Lower lobe of right lung (tissue), 2 donors: ENCODE measurements around the gene CLNK. TPM values are rescaled to one million over a fixed set of nuclear protein-coding genes. Genes with fewer than 3 reads are reported as not detected.

ENCODE experiments used
- ATAC-seq, 2 donors: fragments of 200-7000 bp; cut with Tn5 transposase; one replicate each; pipeline ENCODE4 v1.9.1; 2020 to 2022; ENCODE audit warnings: mild to moderate bottlenecking in 2 of 2, moderate library complexity in 2 of 2
- DNase-seq: peaks from one replicate; pipeline ENCODE4 v3.0.0-alpha.2; 2020
- H3K27ac ChIP-seq: fragments of 200-600 bp; one replicate; pipeline ENCODE4 v1.8.0; 2022
- H3K27me3 ChIP-seq: fragments of 200-600 bp; one replicate; pipeline ENCODE4 v1.8.0; 2022; ENCODE audit warnings: low read depth
- H3K36me3 ChIP-seq: fragments of 200-600 bp; one replicate; pipeline ENCODE4 v1.8.0; 2022; ENCODE audit warnings: mild to moderate bottlenecking
- H3K4me1 ChIP-seq: fragments of 200-600 bp; one replicate; pipeline ENCODE4 v1.8.0; 2022
- H3K4me3 ChIP-seq: fragments of 200-600 bp; one replicate; pipeline ENCODE4 v1.8.0; 2022; ENCODE audit warnings: mild to moderate bottlenecking
- H3K9me3 ChIP-seq: fragments of 200-600 bp; one replicate; pipeline ENCODE4 v1.8.0; 2022
- intact Hi-C: fragments of 100-400 bp; cut with DNase I; formaldehyde crosslinking; loops from one replicate; pipeline ENCODE4 v1.11.0; 2022
- total RNA-seq: library from RNA; stranded (reverse); fragmentation: NEBNext Ultra II Directional; extraction: Animal tissue kit (Norgen Biotek cat#: 25700); gene quantifications from one replicate; pipeline ENCODE4 v1.2.1, GENCODE V29; 2021
- TF ChIP-seq, protein P1 (sequence below): fragments of 200-600 bp; IDR thresholded peaks from one replicate; pipeline ENCODE4 v1.8.0; 2022; ENCODE audit warnings: antibody characterized with exemption, mild to moderate bottlenecking
- donor health status: DM: no; HTN: yes; CAD: no; lungs with severe emphysema.

Gene CLNK
- total RNA-seq, 1 donor from 2014 or later: 0.09 TPM

DNA sequence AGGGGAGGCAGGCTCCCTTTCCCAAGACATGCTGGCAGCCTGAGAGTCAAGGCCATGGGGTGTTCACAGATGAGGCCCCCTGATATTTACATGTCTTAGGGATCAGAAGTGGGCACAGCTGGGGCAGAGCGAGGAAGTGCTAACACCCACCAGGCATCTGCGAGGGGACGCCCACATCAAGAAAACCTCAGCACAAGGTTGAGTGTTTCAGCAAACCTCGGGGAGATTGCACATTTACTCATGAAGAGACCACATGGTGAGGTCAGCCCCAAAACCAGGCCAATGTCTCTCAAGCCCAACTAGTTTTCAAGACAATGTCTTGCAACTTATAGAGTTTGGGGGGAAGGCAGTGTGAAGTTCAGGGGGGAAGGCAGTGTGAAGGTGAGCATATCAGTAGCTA lies 55.2 kb downstream of the CLNK start:
- no peaks in the 10 kb centered on the region for H3K36me3 ChIP-seq
- H3K27ac ChIP-seq: no peak overlapping the region
- intact Hi-C loops: no loop called here
- no peaks in the 10 kb centered on the region for H3K9me3 ChIP-seq
- no peak overlapping the region for H3K4me3 ChIP-seq
- H3K27me3 ChIP-seq: no peaks in the 10 kb centered on the region
- TF ChIP-seq, protein P1, sequence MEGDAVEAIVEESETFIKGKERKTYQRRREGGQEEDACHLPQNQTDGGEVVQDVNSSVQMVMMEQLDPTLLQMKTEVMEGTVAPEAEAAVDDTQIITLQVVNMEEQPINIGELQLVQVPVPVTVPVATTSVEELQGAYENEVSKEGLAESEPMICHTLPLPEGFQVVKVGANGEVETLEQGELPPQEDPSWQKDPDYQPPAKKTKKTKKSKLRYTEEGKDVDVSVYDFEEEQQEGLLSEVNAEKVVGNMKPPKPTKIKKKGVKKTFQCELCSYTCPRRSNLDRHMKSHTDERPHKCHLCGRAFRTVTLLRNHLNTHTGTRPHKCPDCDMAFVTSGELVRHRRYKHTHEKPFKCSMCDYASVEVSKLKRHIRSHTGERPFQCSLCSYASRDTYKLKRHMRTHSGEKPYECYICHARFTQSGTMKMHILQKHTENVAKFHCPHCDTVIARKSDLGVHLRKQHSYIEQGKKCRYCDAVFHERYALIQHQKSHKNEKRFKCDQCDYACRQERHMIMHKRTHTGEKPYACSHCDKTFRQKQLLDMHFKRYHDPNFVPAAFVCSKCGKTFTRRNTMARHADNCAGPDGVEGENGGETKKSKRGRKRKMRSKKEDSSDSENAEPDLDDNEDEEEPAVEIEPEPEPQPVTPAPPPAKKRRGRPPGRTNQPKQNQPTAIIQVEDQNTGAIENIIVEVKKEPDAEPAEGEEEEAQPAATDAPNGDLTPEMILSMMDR: no peak
- ATAC-seq (no peak), DNase-seq (no peak)
- no peaks in the 10 kb centered on the region for H3K4me1 ChIP-seq

DNA sequence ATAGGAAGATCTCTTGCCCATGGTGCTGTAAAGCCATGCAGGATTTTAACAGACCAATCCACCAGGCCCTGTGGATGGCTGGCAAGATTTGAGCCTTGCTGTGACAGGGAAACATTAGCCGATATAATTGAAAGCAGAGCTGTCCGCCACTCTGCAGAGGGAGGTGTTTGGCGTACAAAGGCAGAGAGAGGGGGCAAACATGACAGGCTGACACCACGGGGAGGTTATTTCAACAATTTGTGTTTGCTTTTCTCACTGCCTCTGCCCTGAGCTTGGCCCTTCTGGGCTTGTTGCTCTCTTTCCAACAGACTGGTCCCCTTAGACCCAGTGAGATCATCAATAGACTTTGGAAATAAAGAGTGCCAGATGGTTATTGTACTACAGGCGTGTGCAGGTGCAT lies 59.4 kb downstream of the CLNK start:
- no peaks in the 10 kb centered on the region for H3K27me3 ChIP-seq
- intact Hi-C loops: no loop called here
- H3K9me3 ChIP-seq: no peaks in the 10 kb centered on the region
- no peaks in the 10 kb centered on the region for H3K4me1 ChIP-seq
- ATAC-seq (no peak), DNase-seq (no peak)
- TF ChIP-seq, protein P1: no peak
- no peak overlapping the region for H3K27ac ChIP-seq
- H3K36me3 ChIP-seq: no peaks in the 10 kb centered on the region
- no peak overlapping the region for H3K4me3 ChIP-seq

DNA sequence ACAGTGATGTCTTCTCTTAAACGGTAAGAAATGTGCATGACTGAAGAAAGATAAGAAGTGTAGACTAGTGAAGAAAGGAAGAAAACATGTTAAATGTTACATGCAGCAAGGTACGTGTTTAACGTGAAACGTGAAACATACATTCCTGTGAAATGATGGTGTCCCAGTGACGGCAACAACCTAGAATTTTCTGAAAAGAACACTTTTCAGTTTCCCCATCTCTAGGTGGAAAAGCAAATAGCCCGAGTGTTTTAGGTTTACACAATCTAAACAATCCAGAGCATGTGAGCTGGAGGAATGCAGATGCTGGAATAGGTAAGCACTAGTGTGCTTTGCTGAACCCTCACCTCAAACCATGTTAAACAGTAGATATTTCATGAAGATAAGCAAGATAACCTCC lies 60.7 kb downstream of the CLNK start:
- Histone ChIP-seq H3K9me3 (no peaks in the 10 kb centered on the region), H3K4me3 (no peak overlapping the region), H3K4me1 (no peaks in the 10 kb centered on the region), H3K27ac (no peak overlapping the region), H3K36me3 (no peaks in the 10 kb centered on the region), H3K27me3 (no peaks in the 10 kb centered on the region)
- intact Hi-C loops: no loop called here
- TF ChIP-seq, protein P1: no peak
- peak; percentile 49 to 79 for ATAC-seq
- DNase-seq: no peak

DNA sequence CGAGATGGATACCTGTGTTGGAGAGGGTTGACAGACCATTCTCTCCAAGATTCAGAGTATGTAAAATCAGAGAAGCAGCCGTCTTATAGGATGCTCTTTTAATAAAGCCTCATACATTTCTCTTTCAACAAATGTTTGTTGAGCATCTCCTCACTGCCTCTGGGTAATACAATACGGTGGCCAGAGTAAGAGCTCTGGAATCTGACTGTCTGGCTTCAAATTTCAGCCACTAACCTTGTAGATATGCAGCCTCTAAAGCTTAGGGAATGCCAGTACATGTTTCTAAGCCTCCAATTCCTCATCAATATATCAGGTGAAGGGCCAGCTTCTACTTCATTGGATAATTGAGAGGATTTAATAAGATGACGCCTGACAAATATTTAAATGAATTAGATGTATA lies 61.3 kb downstream of the CLNK start:
- Histone ChIP-seq H3K27me3 (no peaks in the 10 kb centered on the region), H3K9me3 (no peaks in the 10 kb centered on the region), H3K4me3 (no peak overlapping the region), H3K36me3 (no peaks in the 10 kb centered on the region), H3K27ac (no peak overlapping the region), H3K4me1 (no peaks in the 10 kb centered on the region)
- intact Hi-C loops: no loop called here
- TF ChIP-seq, protein P1: no peak
- no peak for ATAC-seq
- no peak for DNase-seq

DNA sequence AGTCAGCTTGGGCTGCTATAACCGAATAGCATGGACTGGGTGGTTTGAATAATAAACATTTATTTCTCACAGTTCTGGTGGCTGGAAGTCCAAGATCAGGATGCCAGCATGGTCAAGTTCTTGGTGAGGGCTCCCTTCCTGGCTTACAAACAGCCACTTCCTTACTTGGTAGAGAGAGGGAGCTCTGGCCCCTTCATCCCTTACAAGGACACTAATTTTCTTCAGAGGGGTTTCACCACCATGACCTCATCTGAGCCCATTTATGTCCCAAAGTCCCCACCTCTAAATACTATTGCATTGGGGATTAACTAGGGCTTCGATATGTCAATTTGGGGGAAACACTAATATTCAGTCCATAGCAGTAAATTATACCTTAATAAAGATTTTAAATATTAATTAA lies 61.8 kb downstream of the CLNK start:
- Histone ChIP-seq H3K27ac (no peak overlapping the region), H3K4me3 (no peak overlapping the region), H3K27me3 (no peaks in the 10 kb centered on the region), H3K9me3 (no peaks in the 10 kb centered on the region), H3K4me1 (no peaks in the 10 kb centered on the region), H3K36me3 (no peaks in the 10 kb centered on the region)
- intact Hi-C loops: no loop called here
- DNase-seq: no peak
- TF ChIP-seq, protein P1: peak; percentile 19
- no peak for ATAC-seq

DNA sequence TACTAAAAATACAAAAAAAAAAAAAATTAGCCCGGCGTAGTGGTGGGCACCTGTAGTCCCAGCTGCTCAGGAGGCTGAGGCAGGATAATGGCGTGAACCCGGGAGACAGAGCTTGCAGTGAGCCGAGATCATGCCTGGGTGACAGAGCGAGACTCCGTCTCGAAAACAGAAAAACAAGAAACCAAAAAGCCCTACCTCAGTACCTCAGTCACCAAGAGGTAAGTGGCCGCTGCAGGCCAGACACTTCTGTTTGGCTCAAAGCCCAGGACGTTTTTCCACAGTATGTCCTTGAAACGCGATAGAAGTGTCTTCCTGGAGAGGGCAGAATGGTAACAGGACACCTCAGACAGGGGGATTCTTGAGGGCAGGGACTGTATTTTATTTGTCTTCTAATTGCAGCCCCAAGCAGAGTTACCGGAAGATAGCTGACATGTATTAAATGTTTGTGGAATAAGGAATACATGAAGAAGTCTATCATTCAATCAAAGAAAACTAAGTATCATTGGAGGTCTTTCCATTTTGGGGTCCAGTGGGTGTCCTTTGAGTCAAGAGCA lies 63.6 kb downstream of the CLNK start:
- no peak overlapping the region for H3K4me3 ChIP-seq
- H3K4me1 ChIP-seq: no peaks in the 10 kb centered on the region
- intact Hi-C loops: no loop called here
- H3K9me3 ChIP-seq: no peaks in the 10 kb centered on the region
- H3K27me3 ChIP-seq: no peaks in the 10 kb centered on the region
- TF ChIP-seq, protein P1: no peak
- H3K36me3 ChIP-seq: no peaks in the 10 kb centered on the region
- ATAC-seq (no peak), DNase-seq (no peak)
- no peak overlapping the region for H3K27ac ChIP-seq
